ENCODE results near the gene LOXL1.

- no peak for TF ChIP-seq TCF12 (IDR thresholded peaks at IDR 0.05; ENCODE audit: low read depth)
- no peak for TF ChIP-seq CREB1 (IDR thresholded peaks at IDR 0.05; ENCODE audit: low read depth)
- TF ChIP-seq NFIC (IDR thresholded peaks at IDR 0.05), result no peak
- TF ChIP-seq, protein P1, sequence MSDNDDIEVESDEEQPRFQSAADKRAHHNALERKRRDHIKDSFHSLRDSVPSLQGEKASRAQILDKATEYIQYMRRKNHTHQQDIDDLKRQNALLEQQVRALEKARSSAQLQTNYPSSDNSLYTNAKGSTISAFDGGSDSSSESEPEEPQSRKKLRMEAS (IDR thresholded peaks at IDR 0.05), result no peak
- TF ChIP-seq EGR1 (IDR thresholded peaks at IDR 0.05), result no peak
- TF ChIP-seq, protein P2, sequence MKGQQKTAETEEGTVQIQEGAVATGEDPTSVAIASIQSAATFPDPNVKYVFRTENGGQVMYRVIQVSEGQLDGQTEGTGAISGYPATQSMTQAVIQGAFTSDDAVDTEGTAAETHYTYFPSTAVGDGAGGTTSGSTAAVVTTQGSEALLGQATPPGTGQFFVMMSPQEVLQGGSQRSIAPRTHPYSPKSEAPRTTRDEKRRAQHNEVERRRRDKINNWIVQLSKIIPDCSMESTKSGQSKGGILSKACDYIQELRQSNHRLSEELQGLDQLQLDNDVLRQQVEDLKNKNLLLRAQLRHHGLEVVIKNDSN (IDR thresholded peaks at IDR 0.05), result no peak
- TF ChIP-seq RAD21 (IDR thresholded peaks at IDR 0.05; ENCODE audit: low read depth), result no peak
- no peak for TF ChIP-seq EP300 (IDR thresholded peaks at IDR 0.05; ENCODE audit: borderline replicate concordance)
- no peak for TF ChIP-seq TAF1 (IDR thresholded peaks at IDR 0.05; ENCODE audit: low read depth)
- no peak for TF ChIP-seq CEBPB (IDR thresholded peaks at IDR 0.05)
- TF ChIP-seq YY1 (IDR thresholded peaks at IDR 0.05; ENCODE audit: low read depth), result no peak
- TF ChIP-seq, protein P3, sequence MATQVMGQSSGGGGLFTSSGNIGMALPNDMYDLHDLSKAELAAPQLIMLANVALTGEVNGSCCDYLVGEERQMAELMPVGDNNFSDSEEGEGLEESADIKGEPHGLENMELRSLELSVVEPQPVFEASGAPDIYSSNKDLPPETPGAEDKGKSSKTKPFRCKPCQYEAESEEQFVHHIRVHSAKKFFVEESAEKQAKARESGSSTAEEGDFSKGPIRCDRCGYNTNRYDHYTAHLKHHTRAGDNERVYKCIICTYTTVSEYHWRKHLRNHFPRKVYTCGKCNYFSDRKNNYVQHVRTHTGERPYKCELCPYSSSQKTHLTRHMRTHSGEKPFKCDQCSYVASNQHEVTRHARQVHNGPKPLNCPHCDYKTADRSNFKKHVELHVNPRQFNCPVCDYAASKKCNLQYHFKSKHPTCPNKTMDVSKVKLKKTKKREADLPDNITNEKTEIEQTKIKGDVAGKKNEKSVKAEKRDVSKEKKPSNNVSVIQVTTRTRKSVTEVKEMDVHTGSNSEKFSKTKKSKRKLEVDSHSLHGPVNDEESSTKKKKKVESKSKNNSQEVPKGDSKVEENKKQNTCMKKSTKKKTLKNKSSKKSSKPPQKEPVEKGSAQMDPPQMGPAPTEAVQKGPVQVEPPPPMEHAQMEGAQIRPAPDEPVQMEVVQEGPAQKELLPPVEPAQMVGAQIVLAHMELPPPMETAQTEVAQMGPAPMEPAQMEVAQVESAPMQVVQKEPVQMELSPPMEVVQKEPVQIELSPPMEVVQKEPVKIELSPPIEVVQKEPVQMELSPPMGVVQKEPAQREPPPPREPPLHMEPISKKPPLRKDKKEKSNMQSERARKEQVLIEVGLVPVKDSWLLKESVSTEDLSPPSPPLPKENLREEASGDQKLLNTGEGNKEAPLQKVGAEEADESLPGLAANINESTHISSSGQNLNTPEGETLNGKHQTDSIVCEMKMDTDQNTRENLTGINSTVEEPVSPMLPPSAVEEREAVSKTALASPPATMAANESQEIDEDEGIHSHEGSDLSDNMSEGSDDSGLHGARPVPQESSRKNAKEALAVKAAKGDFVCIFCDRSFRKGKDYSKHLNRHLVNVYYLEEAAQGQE (IDR thresholded peaks at IDR 0.05; ENCODE audit: low read depth), result no peak
- TF ChIP-seq FOXM1 (IDR thresholded peaks at IDR 0.05; ENCODE audit: borderline replicate concordance, low read depth), result no peak
- no peak for TF ChIP-seq ZBTB7A (IDR thresholded peaks at IDR 0.05; ENCODE audit: low read depth)
Measured at GRCh38 chr15:73900095-73900712, 26.1 kb upstream of the LOXL1 start.
